Kidney (tissue), 14 donors: ENCODE data around the gene MTR. TPM values are rescaled to one million over a fixed set of nuclear protein-coding genes. Genes with fewer than 3 reads are reported as not detected.

ENCODE experiments used
- DNase-seq, 5 donors: peaks; one replicate each; pipeline ENCODE4 v3.0.0-alpha.2; 2013 to 2020
- FAIRE-seq: peaks from 2 replicates; lab custom pipeline; 2012; peaks lifted over from hg19 to GRCh38; lab: Jason Lieb, UNC
- H3K27ac ChIP-seq, 2 donors: one replicate each; pipeline ENCODE4 v1.7.0; 2013; ENCODE audit warnings: low read depth in 2 of 2, low read length in 2 of 2, inconsistent platforms in 1 of 2
- H3K27me3 ChIP-seq: one replicate; pipeline ENCODE4 v1.7.1; 2013; ENCODE audit warnings: low read length, inconsistent platforms; ENCODE audit not compliant: control insufficient read depth, insufficient read depth
- H3K36me3 ChIP-seq, 3 donors: one replicate each; pipeline versions ENCODE4 v1.7.0 to v1.7.1; 2013; ENCODE audit warnings: low read length in 3 of 3, control low read depth in 1 of 3, inconsistent platforms in 1 of 3; ENCODE audit not compliant: insufficient read depth in 3 of 3, control insufficient read depth in 2 of 3
- H3K4me1 ChIP-seq, 3 donors: one replicate each; pipeline versions ENCODE4 v1.7.0 to v1.7.1; 2013; ENCODE audit warnings: low read length in 3 of 3, inconsistent platforms in 1 of 3, low read depth in 1 of 3; ENCODE audit not compliant: control insufficient read depth in 2 of 3, insufficient read depth in 2 of 3
- H3K4me3 ChIP-seq, 3 donors: one replicate each; pipeline versions ENCODE4 v1.7.0 to v1.8.1; 2013; ENCODE audit warnings: low read length in 3 of 3, control low read depth in 1 of 3, inconsistent platforms in 1 of 3
- H3K9ac ChIP-seq, 3 donors: one replicate each; pipeline versions ENCODE4 v1.7.0 to v1.7.1; 2013; ENCODE audit warnings: low read length in 3 of 3, control low read depth in 1 of 3, inconsistent platforms in 1 of 3
- H3K9me3 ChIP-seq, 3 donors: one replicate each; pipeline versions ENCODE4 v1.7.0 to v1.7.1; 2013; ENCODE audit warnings: low read length in 3 of 3, control low read depth in 1 of 3, inconsistent platforms in 1 of 3; ENCODE audit not compliant: control insufficient read depth in 2 of 3, insufficient read depth in 1 of 3
- CTCF ChIP-seq: IDR thresholded peaks from 3 replicates; pipeline ENCODE4 v1.5.1; 2012; ENCODE audit warnings: mild to moderate bottlenecking, moderate library complexity, borderline replicate concordance; ENCODE audit not compliant: insufficient read depth; ENCODE audit errors: extremely low read depth
- intact Hi-C: fragments of 100-400 bp; cut with DNase I; formaldehyde crosslinking; loops from one replicate; pipeline ENCODE4 v1.11.1; 2022
- polyA plus RNA-seq: library from polyadenylated mRNA; stranded (reverse); fragments of 350-450 nt; fragmentation: Illumina TruSeq; extraction: RNeasy Lipid Tissue Mini Kit (QIAGEN cat#74804); gene quantifications from one replicate; pipeline ENCODE4 v1.2.3, GENCODE V29; 2014; ENCODE audit warnings: low read depth, low replicate concordance; ENCODE audit not compliant: insufficient read depth
- total RNA-seq: library from RNA; stranded (reverse); fragmentation: NEBNext Ultra II Directional; extraction: Animal tissue kit (Norgen Biotek cat#: 25700); gene quantifications from one replicate; pipeline ENCODE4 v1.2.1, GENCODE V29; 2021
- donor health status: control.
- donor health status: control.
- donor health status: control.
- donor health status: control.
- donor health status: control.
- donor health status: DM: yes; HTN: yes; CAD: no.
- donor health status: Normal renal cell carcinoma (clear cell type).

The MTR gene
- total and polyA plus RNA-seq, 2 donors from 2014 or later = 7.6 to 61.0 TPM

GRCh38 chr1:236862219-236862591 lies 67.1 kb downstream of the MTR start:
- peaks cover 7 to 28% (median 14%) of the 10 kb centered on the region in 3 donors for H3K36me3 ChIP-seq
- TF ChIP-seq CTCF = no peak
- FAIRE-seq = no peak
- H3K4me3 ChIP-seq = no peak overlapping the region
- H3K9ac ChIP-seq = peak overlapping the region in 1 of 3 donors; percentile 6
- intact Hi-C loops = no loop called here
- H3K9me3 ChIP-seq = no peaks in the 10 kb centered on the region
- H3K27me3 ChIP-seq = no peaks in the 10 kb centered on the region
- peaks cover 0 to 42% (median 14%) of the 10 kb centered on the region in 3 donors for H3K4me1 ChIP-seq
- H3K27ac ChIP-seq = peak overlapping the region; percentile 86 to 89
- no peak for DNase-seq

- H3K9me3 ChIP-seq = no peaks in the 10 kb centered on the region
- H3K9ac ChIP-seq = peak overlapping the region in 1 of 3 donors; percentile 57
- DNase-seq (peak in 2 of 5 donors; percentile 32 to 48), FAIRE-seq (peak; percentile 93)
- H3K4me3 ChIP-seq = peak overlapping the region in 1 of 3 donors; percentile 7
- intact Hi-C loops = no loop called here
- no peaks in the 10 kb centered on the region for H3K27me3 ChIP-seq
- H3K4me1 ChIP-seq = peaks cover 0 to 42% (median 14%) of the 10 kb centered on the region in 3 donors
- H3K27ac ChIP-seq = peak overlapping the region; percentile 86 to 93
- no peak for TF ChIP-seq CTCF
- peaks cover 7 to 26% (median 14%) of the 10 kb centered on the region in 3 donors for H3K36me3 ChIP-seq
Observed at GRCh38 chr1:236862615-236863211, 67.6 kb downstream of the MTR start.

GRCh38 chr1:236864211-236864610 lies 69.1 kb downstream of the MTR start:
- Histone ChIP-seq H3K4me1 (peaks cover 0 to 42% (median 14%) of the 10 kb centered on the region in 3 donors), H3K4me3 (no peak overlapping the region), H3K27me3 (no peaks in the 10 kb centered on the region), H3K27ac (peak overlapping the region in 1 of 2 donors; percentile 4), H3K9me3 (no peaks in the 10 kb centered on the region), H3K9ac (no peak overlapping the region), H3K36me3 (peaks cover 5 to 21% (median 7%) of the 10 kb centered on the region in 3 donors)
- FAIRE-seq = no peak
- DNase-seq = peak in 3 of 5 donors; percentile 18 to 58 (median 51)
- TF ChIP-seq CTCF = no peak
- intact Hi-C loops = no loop called here
